ENCODE data around the gene KIF17.

DNA sequence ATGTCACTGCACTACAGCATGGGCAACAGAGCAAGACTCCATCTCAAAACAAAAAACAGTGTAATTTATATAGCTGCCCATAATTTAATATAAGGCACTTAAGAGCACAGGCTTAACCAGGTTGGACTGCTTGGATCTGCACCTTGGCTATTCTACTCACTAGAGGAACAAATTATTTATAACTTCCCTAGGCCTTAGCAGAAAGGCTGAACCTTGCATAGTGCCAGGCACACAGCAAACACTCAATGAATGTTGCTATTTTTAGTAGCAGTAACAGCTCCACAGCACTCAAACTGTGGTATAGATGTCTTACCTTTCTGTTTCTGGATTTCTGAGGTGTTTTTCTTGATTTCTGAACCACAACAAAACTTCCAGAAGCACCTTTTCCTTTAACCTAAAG is 49.5 kb upstream of the KIF17 start:
- TF ChIP-seq, protein P1, sequence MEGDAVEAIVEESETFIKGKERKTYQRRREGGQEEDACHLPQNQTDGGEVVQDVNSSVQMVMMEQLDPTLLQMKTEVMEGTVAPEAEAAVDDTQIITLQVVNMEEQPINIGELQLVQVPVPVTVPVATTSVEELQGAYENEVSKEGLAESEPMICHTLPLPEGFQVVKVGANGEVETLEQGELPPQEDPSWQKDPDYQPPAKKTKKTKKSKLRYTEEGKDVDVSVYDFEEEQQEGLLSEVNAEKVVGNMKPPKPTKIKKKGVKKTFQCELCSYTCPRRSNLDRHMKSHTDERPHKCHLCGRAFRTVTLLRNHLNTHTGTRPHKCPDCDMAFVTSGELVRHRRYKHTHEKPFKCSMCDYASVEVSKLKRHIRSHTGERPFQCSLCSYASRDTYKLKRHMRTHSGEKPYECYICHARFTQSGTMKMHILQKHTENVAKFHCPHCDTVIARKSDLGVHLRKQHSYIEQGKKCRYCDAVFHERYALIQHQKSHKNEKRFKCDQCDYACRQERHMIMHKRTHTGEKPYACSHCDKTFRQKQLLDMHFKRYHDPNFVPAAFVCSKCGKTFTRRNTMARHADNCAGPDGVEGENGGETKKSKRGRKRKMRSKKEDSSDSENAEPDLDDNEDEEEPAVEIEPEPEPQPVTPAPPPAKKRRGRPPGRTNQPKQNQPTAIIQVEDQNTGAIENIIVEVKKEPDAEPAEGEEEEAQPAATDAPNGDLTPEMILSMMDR (conservative IDR thresholded peaks at IDR 0.05): no peak
- TF ChIP-seq ZFX (IDR thresholded peaks at IDR 0.05): no peak
